Hepatocyte (in vitro differentiated cells): ENCODE results near the gene KRTAP5-7. TPM values are rescaled to one million over a fixed set of nuclear protein-coding genes. Genes with fewer than 3 reads are reported as not detected.

Experiments
- DNase-seq: peaks from one replicate; pipeline ENCODE4 v3.0.0-alpha.2; 2016; ENCODE audit warnings: low spot score
- H2AFZ ChIP-seq: fragments of 200-600 bp; sonication (generic); 2 replicates; pipeline ENCODE4 v1.6.0; 2016; ENCODE audit warnings: antibody characterized with exemption, mild to moderate bottlenecking
- H3K27ac ChIP-seq: fragments of 200-600 bp; sonication (generic); 2 replicates; pipeline ENCODE4 v1.5.1; 2016; ENCODE audit warnings: mild to moderate bottlenecking
- H3K27me3 ChIP-seq: fragments of 200-600 bp; sonication (generic); 2 replicates; pipeline ENCODE4 v1.6.1; 2016
- H3K36me3 ChIP-seq: fragments of 200-600 bp; sonication (generic); replicated peaks from 2 replicates; pipeline ENCODE4 v1.5.1; 2016; ENCODE audit warnings: low read depth; ENCODE audit not compliant: insufficient read depth
- H3K4me1 ChIP-seq: fragments of 200-600 bp; sonication (generic); 2 replicates; pipeline ENCODE4 v1.5.1; 2016; ENCODE audit warnings: mild to moderate bottlenecking, moderate library complexity; ENCODE audit not compliant: insufficient read depth
- H3K4me2 ChIP-seq: fragments of 200-600 bp; sonication (generic); 2 replicates; pipeline ENCODE4 v1.6.0; 2016
- H3K4me3 ChIP-seq: fragments of 200-600 bp; sonication (generic); 2 replicates; pipeline ENCODE4 v1.5.1; 2016; ENCODE audit warnings: mild to moderate bottlenecking
- H3K79me2 ChIP-seq: fragments of 200-600 bp; sonication (generic); 2 replicates; pipeline ENCODE4 v1.6.0; 2017; ENCODE audit warnings: mild to moderate bottlenecking
- H3K9me2 ChIP-seq: fragments of 200-600 bp; sonication (generic); replicated peaks from 2 replicates; pipeline ENCODE4 v1.6.0; 2017; ENCODE audit warnings: mild to moderate bottlenecking; ENCODE audit not compliant: insufficient read depth
- H3K9me3 ChIP-seq: fragments of 200-600 bp; sonication (generic); 2 replicates; pipeline ENCODE4 v1.5.1; 2016; ENCODE audit warnings: low read depth, mild to moderate bottlenecking
- H4K20me1 ChIP-seq: fragments of 200-600 bp; sonication (generic); 2 replicates; pipeline ENCODE4 v1.6.0; 2016; ENCODE audit warnings: mild to moderate bottlenecking; ENCODE audit not compliant: insufficient read depth, poor library complexity, severe bottlenecking
- CTCF ChIP-seq: fragments of 200-600 bp; sonication (generic); IDR thresholded peaks from 2 replicates; pipeline ENCODE4 v1.5.1; 2016; ENCODE audit warnings: antibody characterized with exemption, mild to moderate bottlenecking; ENCODE audit not compliant: poor library complexity
- EZH2 ChIP-seq: fragments of 200-600 bp; sonication (generic); IDR thresholded peaks from 2 replicates; pipeline ENCODE4 v1.6.1; 2016; ENCODE audit warnings: antibody characterized with exemption, mild to moderate bottlenecking, borderline replicate concordance
- EZH2phosphoT487 ChIP-seq: fragments of 200-600 bp; sonication (generic); IDR thresholded peaks from one replicate; pipeline ENCODE4 v1.6.1; 2018; ENCODE audit warnings: antibody characterized with exemption, mild to moderate bottlenecking, low read depth, moderate library complexity; ENCODE audit not compliant: unreplicated experiment, severe bottlenecking
- WGBS: methylation state at CpG from one replicate; pipeline ENCODE4 v1.1.6; 2016; ENCODE audit warnings: low lambda C conversion rate; ENCODE audit errors: missing lambda C conversion rate; 5-methylcytosine and 5-hydroxymethylcytosine counted together
- polyA plus RNA-seq: library from polyadenylated mRNA; unstranded; fragments of >200 nt; fragmentation: Nextera tagmentation; extraction: Ambion mirVana; gene quantifications from 2 replicates; pipeline ENCODE4 v1.2.1, GENCODE V29; 2016
- total RNA-seq: library from RNA; depleted of rRNA; stranded (reverse); fragments of >200 nt; gene quantifications from 2 replicates; pipeline ENCODE4 v1.2.3, GENCODE V29; 2014

The KRTAP5-7 gene
- total and polyA plus RNA-seq, 2 experiments from 2014 or later, result not detected

- Histone ChIP-seq H2AFZ (no peak overlapping the region), H3K79me2 (no peaks in the 10 kb centered on the region), H3K4me1 (peaks cover 4% of the 10 kb centered on the region), H3K27me3 (no peaks in the 10 kb centered on the region), H3K27ac (no peak overlapping the region), H3K4me2 (no peak overlapping the region), H3K9me3 (no peaks in the 10 kb centered on the region), H3K36me3 (no peaks in the 10 kb centered on the region), H4K20me1 (no peaks in the 10 kb centered on the region), H3K9me2 (no peaks in the 10 kb centered on the region), H3K4me3 (no peak overlapping the region)
- DNase-seq, result no peak
- TF ChIP-seq CTCF, result no peak
- no peak for TF ChIP-seq EZH2
- no peak for TF ChIP-seq EZH2phosphoT487
- 95% methylated on average over 15 of the region's 15 CpGs for WGBS
Measured at GRCh38 chr11:71489311-71490043, 37.6 kb upstream of the KRTAP5-7 start.

- no peaks in the 10 kb centered on the region for H3K9me3 ChIP-seq
- H3K4me1 ChIP-seq, result peaks cover 4% of the 10 kb centered on the region
- H3K27ac ChIP-seq, result no peak overlapping the region
- no peaks in the 10 kb centered on the region for H3K36me3 ChIP-seq
- H3K79me2 ChIP-seq, result no peaks in the 10 kb centered on the region
- H3K27me3 ChIP-seq, result no peaks in the 10 kb centered on the region
- DNase-seq, result no peak
- H2AFZ ChIP-seq, result no peak overlapping the region
- no peaks in the 10 kb centered on the region for H3K9me2 ChIP-seq
- TF ChIP-seq EZH2phosphoT487, result no peak
- H3K4me3 ChIP-seq, result no peak overlapping the region
- no peaks in the 10 kb centered on the region for H4K20me1 ChIP-seq
- H3K4me2 ChIP-seq, result no peak overlapping the region
- WGBS, result 98% methylated on average over 22 of the region's 23 CpGs
Measured at GRCh38 chr11:71490044-71490730, 36.9 kb upstream of the KRTAP5-7 start.

DNA sequence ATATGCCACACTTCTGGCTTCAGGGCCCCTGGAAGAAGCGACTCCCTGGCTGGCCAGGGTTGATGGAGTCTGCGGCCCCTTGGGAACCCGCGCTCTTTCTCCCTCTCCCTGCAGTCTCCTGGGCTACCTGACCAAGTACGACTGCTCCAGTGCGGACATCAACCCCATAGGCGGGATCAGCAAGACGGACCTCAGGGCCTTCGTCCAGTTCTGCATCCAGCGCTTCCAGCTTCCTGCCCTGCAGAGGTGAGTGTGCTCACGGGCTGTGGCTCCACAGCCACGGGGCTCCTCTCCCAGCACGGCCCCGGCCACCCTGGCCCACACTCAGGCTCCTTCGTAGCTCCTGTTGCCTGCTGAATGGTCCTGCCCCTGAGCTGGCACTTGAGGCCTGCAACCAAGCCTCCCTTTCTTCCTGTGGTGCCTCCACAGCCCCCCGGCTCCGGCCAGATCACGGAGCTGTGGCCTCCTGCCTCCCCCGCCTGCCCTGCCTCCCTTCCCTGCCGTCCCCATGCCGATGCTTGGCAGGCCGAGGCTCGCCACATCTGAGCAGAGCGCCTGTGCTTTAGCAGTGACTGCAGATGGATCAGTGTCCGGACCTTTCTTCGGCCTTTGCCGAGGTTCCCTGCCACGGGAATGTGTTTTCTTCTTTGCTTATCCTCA is 36.2 kb upstream of the KRTAP5-7 start:
- Histone ChIP-seq H3K27me3 (no peaks in the 10 kb centered on the region), H4K20me1 (no peaks in the 10 kb centered on the region), H3K27ac (no peak overlapping the region), H3K4me2 (no peak overlapping the region), H3K4me1 (peaks cover 4% of the 10 kb centered on the region), H3K36me3 (no peaks in the 10 kb centered on the region), H3K4me3 (no peak overlapping the region), H3K79me2 (no peaks in the 10 kb centered on the region), H3K9me2 (no peaks in the 10 kb centered on the region), H2AFZ (no peak overlapping the region), H3K9me3 (no peaks in the 10 kb centered on the region)
- TF ChIP-seq EZH2 (no peak), EZH2phosphoT487 (no peak), CTCF (no peak)
- no peak for DNase-seq
- WGBS, result 96% methylated on average over 27 of the region's 28 CpGs

DNA sequence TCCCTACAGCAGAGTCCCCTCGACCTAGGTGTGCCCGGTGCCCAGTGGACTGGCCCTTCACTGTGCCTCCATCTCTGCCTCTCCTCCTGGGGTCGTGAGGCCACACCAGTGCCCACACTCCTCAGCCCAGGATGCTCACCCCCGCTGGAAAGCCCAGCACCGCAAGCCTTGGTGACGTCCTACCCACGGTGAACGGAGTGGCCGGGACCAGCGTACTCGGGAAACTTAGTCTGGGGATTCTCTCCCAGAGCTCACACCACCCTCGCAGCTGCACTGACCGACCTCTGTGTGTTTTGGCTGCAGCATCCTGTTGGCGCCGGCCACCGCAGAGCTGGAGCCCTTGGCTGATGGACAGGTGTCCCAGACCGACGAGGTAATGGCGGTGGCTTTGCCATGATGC is 35.5 kb upstream of the KRTAP5-7 start:
- no peak for DNase-seq
- Histone ChIP-seq H3K36me3 (no peaks in the 10 kb centered on the region), H3K9me3 (no peaks in the 10 kb centered on the region), H3K79me2 (no peaks in the 10 kb centered on the region), H3K9me2 (no peaks in the 10 kb centered on the region), H4K20me1 (no peaks in the 10 kb centered on the region), H3K4me1 (peaks cover 4% of the 10 kb centered on the region), H3K27me3 (no peaks in the 10 kb centered on the region), H3K4me2 (no peak overlapping the region), H3K4me3 (no peak overlapping the region), H2AFZ (no peak overlapping the region), H3K27ac (no peak overlapping the region)
- TF ChIP-seq EZH2 (no peak), EZH2phosphoT487 (no peak), CTCF (no peak)
- 97% methylated on average over 19 of the region's 19 CpGs for WGBS
